Measurements from ENCODE around the gene CLIC5. TPM values are rescaled to one million over a fixed set of nuclear protein-coding genes. Genes with fewer than 3 reads are reported as not detected.

The CLIC5 gene
- total RNA-seq, 1 experiment from 2014 or later = 0.20 TPM

DNA sequence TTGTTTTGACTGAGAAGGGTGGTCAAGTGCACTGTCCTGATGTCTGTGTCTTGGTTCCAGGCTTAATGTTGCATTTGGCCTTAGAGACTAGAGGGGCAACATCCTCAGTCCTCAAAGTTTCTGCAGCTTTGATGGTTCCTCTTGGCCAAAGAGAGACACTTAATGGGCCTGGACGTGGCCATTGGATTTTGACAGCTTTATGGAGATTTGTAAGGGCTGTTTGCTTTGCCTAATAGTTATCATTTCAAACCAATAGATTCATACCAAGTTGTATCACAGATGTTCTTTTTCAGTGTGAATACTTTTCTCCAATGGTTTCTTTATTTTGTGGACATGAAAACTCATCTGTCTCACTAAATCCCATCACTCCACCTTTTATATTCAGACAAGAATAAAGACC, 45.8 kb upstream of the CLIC5 start:
- H3K9me3 ChIP-seq (ENCODE audit: control insufficient read depth, low read depth, low read length) = no peaks in the 10 kb centered on the region
- H3K27ac Mint-ChIP-seq = no peak overlapping the region
- H4K5ac ChIP-seq (ENCODE audit: insufficient read length, low read depth, low read length) = no peak overlapping the region
- H3K23ac ChIP-seq (ENCODE audit: insufficient read length, low read depth, low read length) = no peak overlapping the region
- H2BK12ac ChIP-seq (ENCODE audit: insufficient read length, low read depth, low read length) = no peak overlapping the region
- H3K9me3 Mint-ChIP-seq = peaks cover 12 to 16% of the 10 kb centered on the region in 2 experiments
- peaks cover 2% of the 10 kb centered on the region for H3K27me3 Mint-ChIP-seq (ENCODE audit: low read depth)
- peaks cover 5 to 15% (median 7%) of the 10 kb centered on the region in 3 experiments; a peak in 6 of 7 replicates for H3K36me3 Mint-ChIP-seq (ENCODE audit: insufficient read depth in 1 of 3, low read depth in 3 of 3)
- no peaks in the 10 kb centered on the region for H3K27me3 ChIP-seq (ENCODE audit: insufficient read depth, low read length)
- H3K56ac ChIP-seq (ENCODE audit: insufficient read length, low read depth, low read length) = no peak overlapping the region
- no peak overlapping the region for H3K4me3 Mint-ChIP-seq
- H3K79me1 ChIP-seq (ENCODE audit: insufficient read depth, low read depth, low read length, poor library complexity, severe bottlenecking) = no peaks in the 10 kb centered on the region
- no peak for TF ChIP-seq CTCF (conservative IDR thresholded peaks at IDR 0.05)
- no peak overlapping the region for H3K18ac ChIP-seq (ENCODE audit: insufficient read length, low read depth, low read length)
- H3K4me1 Mint-ChIP-seq = peaks cover 3 to 7% of the 10 kb centered on the region in 2 experiments; a peak in 2 of 4 replicates
- no peaks in the 10 kb centered on the region for H3K4me1 ChIP-seq (ENCODE audit: insufficient read depth, low read length)
- H3T11ph ChIP-seq (ENCODE audit: low read length) = no peak overlapping the region
- no peaks in the 10 kb centered on the region for H4K20me1 ChIP-seq (ENCODE audit: control insufficient read depth, insufficient read depth, insufficient read length)
- H3K23me2 ChIP-seq (ENCODE audit: insufficient read length, low read depth, low read length, poor library complexity, severe bottlenecking) = no peaks in the 10 kb centered on the region
- no peaks in the 10 kb centered on the region for H3K79me2 ChIP-seq (ENCODE audit: insufficient read depth, low read length)
- H3K4ac ChIP-seq (ENCODE audit: low read depth, low read length) = no peak overlapping the region
- H2BK15ac ChIP-seq (ENCODE audit: low read depth, low read length) = no peak overlapping the region
- no peak overlapping the region for H4K8ac ChIP-seq (replicated peaks; ENCODE audit: insufficient read length, low read depth, low read length)
- no CpG with 5 or more reads among the region's 1 CpG for WGBS (ENCODE audit: extremely low coverage, insufficient read length, low lambda C conversion rate)
- no peak overlapping the region for H2BK20ac ChIP-seq (ENCODE audit: low read depth, low read length, poor library complexity, severe bottlenecking)
- H2AFZ ChIP-seq (ENCODE audit: low read length) = no peak overlapping the region
- no peak overlapping the region for H2AK5ac ChIP-seq (ENCODE audit: insufficient read length, low read length)
- H3K14ac ChIP-seq (ENCODE audit: insufficient read depth, low read length) = no peak overlapping the region
- H3K27ac ChIP-seq (ENCODE audit: insufficient read length, low read depth, low read length) = no peak overlapping the region
- no peak overlapping the region for H2BK120ac ChIP-seq (ENCODE audit: low read depth, low read length, poor library complexity, severe bottlenecking)
- H3K4me2 ChIP-seq (ENCODE audit: insufficient read depth, insufficient read length, low read length) = no peak overlapping the region
- no peak for DNase-seq
- no peak overlapping the region for H3K9ac ChIP-seq (ENCODE audit: extremely low read depth, insufficient read length, low read length)
- no peak overlapping the region for H4K91ac ChIP-seq (ENCODE audit: insufficient read length, low read depth, low read length)
- no peak overlapping the region for H2BK5ac ChIP-seq (ENCODE audit: insufficient read length, low read length)

Measured in H9 (cell line).